DMS53 (cell line): ENCODE measurements around the gene LIN54.

ENCODE experiments used
- DNase-seq: peaks from one replicate; lab custom pipeline; 2025; lab: John Stamatoyannopoulos, UW

Gene LIN54

DNA sequence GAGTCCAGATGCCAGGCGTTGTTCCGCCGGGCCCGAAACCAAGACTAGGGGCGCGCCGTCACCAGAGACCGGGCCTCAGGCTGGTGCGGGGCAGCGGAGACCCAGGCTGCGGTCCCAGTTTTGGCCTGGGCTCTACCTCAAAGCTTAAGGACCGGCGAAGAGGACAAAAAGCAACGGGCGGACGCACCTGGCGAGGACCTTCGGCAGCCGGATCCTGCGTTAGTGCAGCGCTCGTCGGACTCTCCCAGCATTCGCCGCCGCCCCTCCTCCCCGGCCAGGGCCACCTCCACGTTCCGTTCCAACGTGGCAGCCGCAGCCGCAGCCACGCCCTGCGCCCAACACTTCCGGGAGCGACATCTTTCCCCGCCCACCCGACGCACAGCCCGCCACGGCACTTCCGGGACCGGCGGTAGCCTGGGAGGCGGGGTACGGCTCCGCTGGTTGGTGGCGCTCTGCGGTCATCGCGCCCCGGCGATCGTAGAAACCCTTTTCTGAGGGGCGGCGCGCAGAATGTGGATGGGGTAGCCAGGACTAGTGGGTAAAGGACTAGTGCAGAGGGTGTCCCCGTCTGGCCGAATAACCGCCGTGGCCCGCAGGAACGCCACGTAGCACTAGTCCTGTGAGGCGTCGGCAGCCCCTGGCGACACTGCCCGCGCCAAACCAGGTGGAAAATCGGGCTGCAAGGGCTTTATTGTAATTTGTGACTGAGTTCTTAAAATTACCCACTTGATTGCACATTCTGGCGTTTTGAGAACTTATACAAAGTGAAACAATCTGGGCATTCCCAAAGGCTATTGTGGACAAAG is 119.5 kb downstream of the LIN54 start, which contains the start of gene SEC31A:
TSS of gene SEC31A (minus strand) at position 253 of the 806 bp plus-strand sequence. CDS start 9,217 bp downstream, outside the sequence.
- peak; percentile 97 for DNase-seq

DNA sequence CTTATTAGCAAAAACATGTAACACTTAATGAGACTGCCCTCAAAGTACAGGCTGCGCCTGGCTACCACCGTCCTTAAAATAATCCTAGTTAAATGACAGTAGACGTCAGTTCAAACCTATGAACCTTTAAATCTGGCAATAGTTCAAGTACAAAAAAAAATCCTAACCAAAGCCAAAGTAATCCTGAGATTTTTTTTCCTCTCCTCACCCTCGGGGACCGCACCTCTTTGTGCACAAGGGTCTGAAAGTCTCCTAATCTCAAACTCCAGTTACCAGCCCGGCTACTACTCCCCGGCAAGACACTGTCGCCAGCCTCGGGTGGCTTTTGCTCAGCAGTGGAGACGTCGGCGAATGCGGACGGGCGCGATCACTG is 120.1 kb downstream of the LIN54 start:
- DNase-seq: no peak

- no peak for DNase-seq
These were observed 121.3 kb downstream of the LIN54 start for GRCh38 chr4:82889287-82889686.

DNA sequence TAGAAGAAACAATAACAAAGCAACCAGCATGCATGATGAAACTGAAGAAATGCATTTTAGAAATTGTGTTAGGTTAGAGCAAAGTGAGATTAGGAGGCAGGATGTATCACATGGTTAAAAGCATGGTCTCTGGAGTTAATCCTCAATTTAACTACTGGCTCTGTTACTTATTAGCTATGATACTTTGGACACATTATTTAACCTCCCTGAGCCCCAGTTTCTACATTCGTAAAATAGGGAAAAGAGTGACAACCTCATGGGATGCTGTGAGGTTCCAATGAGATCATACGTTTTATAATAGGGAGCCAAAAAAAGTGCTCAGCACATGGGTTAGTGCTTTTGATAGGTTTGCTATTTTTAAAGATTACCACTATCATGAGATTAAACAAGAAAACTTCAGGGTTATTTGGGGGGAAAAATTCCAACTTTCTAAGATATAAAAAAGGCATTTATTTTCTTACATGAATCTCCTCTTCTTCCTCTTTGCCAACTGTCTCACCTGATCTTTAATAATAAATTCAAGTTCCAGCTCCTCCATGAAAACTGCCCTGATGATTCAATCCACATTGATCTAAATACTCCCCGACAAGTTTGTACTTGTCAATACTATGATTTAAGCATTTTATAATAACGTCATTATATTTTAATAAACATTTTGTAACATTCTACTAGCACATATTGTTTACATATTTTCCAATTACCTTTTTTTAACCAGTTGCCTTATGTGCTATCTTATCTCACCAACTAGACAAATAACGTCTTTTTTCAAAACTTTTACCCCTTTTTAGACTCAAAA is 124.3 kb downstream of the LIN54 start:
- no peak for DNase-seq

GRCh38 chr4:82885410-82885809 is 125.2 kb downstream of the LIN54 start:
- DNase-seq: no peak
